ENCODE data around the gene MVB12B.

DNA sequence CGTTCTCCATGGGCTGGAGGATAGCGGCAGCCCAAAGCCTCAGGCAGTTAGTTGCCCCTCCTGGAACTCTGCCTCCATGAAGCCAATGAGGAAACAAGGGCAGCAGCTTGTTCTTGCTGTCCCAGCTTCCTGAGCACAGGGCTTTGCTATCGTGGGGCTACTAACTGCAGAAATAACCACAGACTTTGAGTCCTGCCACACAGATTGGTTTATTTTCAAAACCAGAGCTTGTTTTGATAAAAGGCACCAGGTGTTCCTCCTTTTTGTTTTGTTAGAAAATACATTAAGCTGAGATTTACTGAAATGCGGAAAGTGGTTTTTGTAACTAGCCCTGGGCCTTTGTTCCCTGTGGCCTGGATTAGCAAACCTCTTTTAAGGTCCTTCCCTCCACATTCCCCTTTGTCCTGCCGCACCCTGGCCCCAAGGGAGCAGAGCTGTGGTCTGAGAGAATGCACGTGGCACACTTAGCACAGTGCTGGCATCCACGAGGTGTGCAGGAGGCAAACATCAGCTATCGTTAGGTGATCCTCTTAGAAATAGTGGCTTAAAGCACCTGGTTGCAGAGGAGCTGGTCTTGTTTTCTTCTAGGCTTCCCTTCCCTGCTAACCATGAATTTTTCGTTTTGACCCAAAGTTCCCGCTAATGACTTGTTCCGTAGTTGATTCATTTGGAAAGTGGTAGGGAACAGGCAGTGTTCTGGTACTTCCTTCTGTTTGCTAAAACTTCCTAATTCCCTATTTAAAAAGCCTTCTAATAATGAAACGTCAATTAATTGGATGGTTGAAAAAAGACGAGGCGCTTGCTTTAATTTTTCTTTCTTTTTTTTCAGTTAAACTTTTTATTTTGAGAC, 21.5 kb downstream of the MVB12B start:
- TF ChIP-seq CTCF (conservative IDR thresholded peaks at IDR 0.05 in 1 of 2, IDR thresholded peaks at IDR 0.05 in 1 of 2; ENCODE audit: low read depth in 1 of 2, low read length in 2 of 2): no peak
- TF ChIP-seq EZH2 (IDR thresholded peaks at IDR 0.05; ENCODE audit: low read length, missing control alignments): no peak

All from fibroblast of lung (primary cell).